Middle frontal gyrus (tissue), 1 donor: ENCODE data around the gene NDNF.

ENCODE experiments used
- DNase-seq: peaks from one replicate; pipeline ENCODE4 v3.0.0-alpha.2; 2015; ENCODE audit warnings: low spot score; ENCODE audit errors: extremely low spot score

Gene NDNF

GRCh38 chr4:121071640-121072223 lies 603 bp downstream of the NDNF start:
- no peak for DNase-seq

DNA sequence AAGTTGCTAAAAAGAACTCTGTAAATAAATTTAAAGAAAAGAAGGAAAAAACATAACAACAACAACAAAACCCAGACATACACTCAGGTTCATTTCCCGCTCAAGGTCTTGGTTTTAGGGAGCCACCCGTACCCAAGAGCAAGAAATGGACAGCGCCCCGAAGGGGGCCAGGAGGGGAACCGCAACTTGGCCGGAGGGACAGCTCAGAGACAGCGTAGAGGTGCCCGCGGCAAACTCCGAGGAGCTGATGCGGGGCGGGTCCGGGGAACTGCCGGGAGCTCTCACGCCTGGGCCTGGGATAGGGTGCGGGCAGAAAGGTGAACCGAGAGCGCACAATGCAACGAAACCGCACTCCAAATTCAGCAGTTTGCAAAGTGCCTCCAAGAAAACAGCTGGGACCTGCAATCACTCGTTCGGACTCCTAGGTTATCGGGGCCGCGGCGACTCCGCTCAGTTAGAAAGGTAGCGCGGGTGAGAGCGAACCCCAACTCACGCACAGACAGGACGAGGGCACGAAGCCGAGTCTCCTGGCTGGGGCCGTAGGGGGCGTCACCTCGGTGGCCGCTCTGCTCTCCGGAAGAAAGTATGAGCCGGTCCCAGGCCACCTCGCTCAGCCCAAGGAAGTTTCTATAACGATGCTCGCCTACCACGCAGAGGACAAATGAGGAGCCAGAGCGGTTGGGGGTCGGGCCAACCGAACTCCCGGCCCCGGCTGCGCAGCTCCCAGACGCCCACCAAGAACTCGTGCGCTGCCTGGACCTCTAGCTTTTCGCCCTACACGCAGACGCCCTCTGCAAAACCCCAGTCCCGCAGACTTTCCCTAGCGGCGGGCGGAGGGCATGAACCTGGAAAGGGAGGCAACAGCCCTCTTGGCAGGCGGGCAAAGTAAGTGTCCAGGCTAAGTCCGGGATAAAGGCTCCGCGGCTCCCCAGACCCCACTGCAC lies 1.4 kb downstream of the NDNF start:
- DNase-seq = no peak

GRCh38 chr4:121070274-121070673 lies 2.1 kb downstream of the NDNF start:
- no peak for DNase-seq

DNA sequence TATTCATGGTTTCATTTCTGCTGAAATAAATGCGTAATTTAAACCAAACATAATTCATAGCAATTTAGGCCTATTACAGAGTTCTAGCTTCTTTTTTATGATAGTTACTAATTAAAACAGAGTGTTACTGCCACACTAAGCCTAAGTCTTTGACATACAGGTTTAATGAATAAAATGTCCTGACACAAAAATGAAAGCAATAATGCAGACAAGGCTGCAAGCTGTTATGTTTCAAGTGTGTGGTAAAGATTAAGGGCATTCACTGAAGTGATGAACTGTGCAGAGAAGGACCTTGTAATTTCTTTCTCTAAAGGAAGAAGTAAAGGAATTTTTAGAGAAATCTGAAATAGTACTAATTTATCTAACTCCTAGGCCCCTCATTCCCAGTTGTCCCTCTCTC lies 2.9 kb downstream of the NDNF start:
- no peak for DNase-seq

GRCh38 chr4:121064482-121064881 lies 7.9 kb downstream of the NDNF start:
- no peak for DNase-seq

DNA sequence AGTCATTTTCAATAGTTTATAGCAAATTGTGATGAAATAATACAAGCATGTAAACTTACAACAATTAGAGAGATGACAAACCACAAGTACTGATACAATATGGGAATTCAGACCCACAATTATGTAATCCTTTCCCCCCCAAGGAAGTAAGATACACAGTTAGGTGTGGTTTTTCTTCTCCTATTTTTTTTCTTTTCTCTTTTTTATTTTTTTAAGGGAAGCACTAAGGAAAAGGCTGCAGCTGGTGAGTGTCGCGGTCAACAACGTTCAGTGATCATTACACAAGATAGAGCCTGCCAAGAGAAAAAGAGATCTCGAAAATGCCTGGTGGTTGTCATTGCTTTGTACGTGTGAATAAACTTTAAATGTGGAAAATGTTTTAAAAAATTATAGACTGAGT lies 9.8 kb downstream of the NDNF start:
- DNase-seq = no peak

DNA sequence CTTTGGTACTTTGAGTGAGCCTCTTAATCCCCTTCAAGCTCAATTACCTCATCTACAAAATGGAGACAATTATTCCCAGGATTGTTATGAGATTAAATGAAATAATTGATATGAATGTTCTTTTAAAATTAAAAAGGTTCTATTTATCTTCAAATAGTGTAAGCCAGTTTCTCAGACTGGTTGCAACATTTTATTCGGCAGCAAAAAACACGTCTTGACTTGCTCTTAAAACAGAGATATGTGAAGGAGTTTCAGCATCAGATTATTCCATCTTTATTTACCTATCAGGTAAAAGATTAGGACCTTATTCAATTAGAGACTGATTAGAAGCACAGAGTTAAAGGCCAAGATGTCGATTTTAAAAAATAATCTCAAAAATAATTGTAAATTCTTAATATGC lies 10.5 kb downstream of the NDNF start:
- DNase-seq = no peak

- no peak for DNase-seq
Observed at GRCh38 chr4:121061215-121061614, 11.1 kb downstream of the NDNF start.

GRCh38 chr4:121057466-121057922 lies 14.8 kb downstream of the NDNF start:
- no peak for DNase-seq

- no peak for DNase-seq
Observed at GRCh38 chr4:121056066-121056465, 16.3 kb downstream of the NDNF start.

DNA sequence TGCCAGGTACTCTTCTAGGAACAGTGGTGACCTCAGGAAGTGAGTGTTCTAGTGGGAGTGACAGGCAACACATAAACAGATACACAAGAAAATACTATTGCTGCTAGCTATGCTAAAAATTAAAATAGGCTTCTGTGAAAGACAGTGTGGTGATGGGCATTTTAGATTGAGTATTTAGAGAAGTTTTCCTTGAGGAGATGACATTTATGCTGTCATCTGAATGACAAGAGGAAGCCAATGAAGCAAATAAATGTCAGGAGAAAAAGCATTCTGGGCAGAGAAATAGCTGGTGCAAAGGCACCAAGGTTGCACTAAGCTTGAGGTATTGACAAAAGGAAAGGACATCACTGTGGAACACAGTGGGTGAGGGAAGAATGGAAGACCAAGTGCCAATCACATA lies 18.0 kb downstream of the NDNF start:
- no peak for DNase-seq

DNA sequence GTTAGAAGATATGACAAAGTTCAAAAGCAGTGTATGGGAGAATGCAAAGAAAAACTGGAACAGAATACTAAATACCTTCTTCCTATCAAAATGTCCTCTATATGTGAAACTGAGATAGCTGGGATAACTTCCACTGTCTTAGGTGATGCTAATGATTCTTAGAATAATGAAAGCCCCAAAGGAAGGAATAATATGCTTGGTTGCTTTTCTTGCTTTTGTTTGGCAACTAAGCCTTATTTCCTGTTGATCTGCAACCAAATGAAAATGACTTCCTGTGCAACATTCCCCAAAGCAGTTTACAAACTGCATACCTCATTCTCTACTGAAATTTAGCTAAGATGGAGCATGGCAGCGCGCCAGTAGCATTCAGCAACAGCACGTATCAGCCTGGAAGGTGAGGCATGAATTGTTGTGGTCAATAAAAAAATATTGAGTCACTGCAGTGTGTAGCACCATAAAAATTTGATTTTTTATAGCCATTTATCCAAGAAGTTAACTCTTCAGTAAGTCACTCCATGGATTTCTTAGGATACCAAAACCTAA lies 18.7 kb downstream of the NDNF start:
- DNase-seq = no peak

DNA sequence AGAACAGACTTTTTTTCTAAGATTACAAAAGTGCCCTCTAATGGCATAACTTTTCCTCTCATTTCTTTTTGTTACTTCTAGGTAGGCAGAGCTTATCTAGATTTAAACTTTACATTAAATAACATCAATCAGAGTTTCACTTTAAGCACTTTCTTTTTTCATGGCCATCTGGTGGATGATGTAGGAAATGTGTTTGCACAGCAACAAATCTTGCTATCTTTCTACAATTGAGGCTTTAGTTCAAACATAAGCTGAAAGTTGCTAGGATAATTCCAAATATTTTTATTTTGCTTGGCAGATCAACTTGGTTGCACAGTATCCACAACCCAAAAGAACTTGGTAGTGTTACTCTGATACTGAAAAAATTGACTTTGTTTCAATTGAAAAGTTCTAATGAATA lies 22.0 kb downstream of the NDNF start:
- no peak for DNase-seq

DNA sequence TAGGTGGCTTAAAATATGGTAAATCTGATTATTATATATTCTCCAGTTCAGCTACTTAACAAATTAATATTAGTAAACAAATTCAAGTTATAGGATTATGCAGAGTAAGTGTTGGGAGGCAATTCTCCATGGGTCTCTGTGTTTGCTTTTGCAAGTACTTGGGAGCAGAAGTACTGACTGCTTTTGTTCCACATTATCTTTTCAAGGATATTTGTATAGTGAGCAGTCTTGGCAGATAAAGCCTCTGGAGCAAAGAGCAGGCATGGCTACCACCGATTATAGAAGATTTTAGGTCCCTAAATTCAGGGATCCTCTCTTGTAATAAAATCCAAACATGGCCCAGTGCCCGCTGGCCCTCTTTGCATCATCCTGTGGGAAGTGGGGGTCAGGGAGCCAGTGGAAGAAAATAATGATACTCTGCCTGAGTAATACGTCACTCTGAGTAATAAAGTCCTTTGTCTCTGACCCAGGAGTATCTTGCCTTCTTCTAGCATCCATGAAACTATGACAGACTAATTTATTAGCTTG lies 23.2 kb downstream of the NDNF start:
- DNase-seq = no peak

DNA sequence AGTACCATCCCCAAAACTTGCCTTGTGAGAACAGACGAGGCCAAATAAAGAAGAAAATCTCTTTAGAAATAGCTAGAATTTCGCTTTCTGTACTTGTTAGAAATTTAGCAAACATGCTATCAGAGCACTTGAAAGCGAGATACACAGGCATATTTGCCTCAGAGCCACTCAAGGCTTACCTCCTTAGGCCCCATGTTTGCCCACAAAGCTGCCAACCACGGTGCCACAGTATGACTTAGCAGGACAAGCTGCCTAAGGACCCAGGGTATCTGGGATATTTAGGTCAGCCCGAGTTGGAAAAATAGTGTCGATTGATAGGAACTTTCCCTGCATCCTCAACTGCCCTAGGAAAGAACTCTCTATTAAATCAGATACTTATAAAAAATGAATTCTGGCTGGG lies 24.2 kb downstream of the NDNF start:
- DNase-seq = no peak

- DNase-seq = no peak
Observed at GRCh38 chr4:121041307-121042090, 30.8 kb downstream of the NDNF start.

DNA sequence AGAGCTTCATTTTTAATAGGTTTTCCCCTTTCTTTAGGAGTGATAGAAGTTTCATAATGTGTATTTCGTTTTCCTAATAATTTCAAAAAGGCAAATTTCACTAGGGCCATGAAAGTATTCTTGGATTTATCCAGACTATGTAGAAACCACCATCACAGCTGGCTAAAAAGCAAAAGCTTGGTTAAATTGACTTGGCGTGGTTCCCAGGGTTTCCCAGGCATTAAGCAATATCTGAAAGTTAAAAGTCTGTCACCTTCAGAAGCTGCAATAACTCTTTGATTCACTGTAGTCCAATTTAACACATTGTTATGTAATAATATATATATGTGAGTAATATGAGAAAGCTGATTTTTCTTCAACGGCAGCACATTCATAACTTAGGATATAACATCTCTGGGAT lies 38.3 kb downstream of the NDNF start:
- DNase-seq = no peak

GRCh38 chr4:121030711-121031110 lies 41.6 kb downstream of the NDNF start:
- no peak for DNase-seq

DNA sequence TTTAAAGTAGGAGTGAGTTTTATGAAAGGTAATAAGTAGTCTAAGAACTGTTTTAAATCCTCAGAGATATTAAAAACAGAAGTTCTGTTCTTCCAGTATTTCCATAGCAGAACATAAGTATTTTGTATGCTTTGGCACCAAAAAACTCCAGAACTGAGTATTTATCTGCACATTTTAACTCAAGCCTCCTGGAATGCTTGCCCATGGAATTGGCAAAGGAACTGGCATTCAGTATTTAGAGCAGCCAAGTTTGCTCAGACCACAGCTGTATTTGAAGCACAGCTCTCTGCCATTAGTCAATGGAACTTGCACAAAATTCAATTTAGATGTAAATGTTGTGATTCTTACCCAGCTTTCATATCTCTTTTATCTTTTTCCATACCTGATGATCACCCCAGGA lies 42.2 kb downstream of the NDNF start:
- DNase-seq = no peak

- DNase-seq = no peak
Observed at GRCh38 chr4:121026034-121026433, 46.3 kb downstream of the NDNF start.

DNA sequence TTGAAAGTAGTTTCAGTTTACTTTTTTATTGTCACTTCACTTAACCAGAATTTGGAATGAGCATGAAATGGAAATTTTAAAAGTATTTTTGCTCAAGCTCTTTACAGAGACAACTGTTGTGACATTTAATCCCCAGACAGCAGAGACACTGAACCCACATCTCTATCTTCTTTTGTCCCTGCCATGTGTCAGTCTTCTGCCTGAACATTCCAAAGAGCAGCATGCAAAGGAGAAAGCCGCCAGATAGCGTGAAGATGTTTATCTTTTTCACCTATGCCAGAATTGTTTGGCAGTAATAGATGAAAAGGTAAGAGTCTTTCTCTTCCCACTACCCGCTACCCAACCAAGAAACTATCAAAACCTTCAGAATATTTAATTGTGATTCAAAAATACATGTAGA lies 46.8 kb downstream of the NDNF start:
- no peak for DNase-seq

- no peak for DNase-seq
Observed at GRCh38 chr4:121018543-121018942, 53.8 kb downstream of the NDNF start.
